Measurements from ENCODE around the gene PCID2.
A peak's percentile ranks its signal among the peaks of the same experiment; 100 is the strongest.

The PCID2 gene

GRCh38 chr13:113192902-113193301 is 15.6 kb downstream of the PCID2 start:
- DNase-seq (ENCODE audit: extremely low spot score): no peak
- CTCF ChIA-PET: no interaction called here
- TF ChIP-seq NFRKB (IDR thresholded peaks at IDR 0.05) (no peak), HDGF (IDR thresholded peaks at IDR 0.05; ENCODE audit: borderline replicate concordance) (no peak), FOXA1 (IDR thresholded peaks at IDR 0.05) (no peak), CTBP1 (IDR thresholded peaks at IDR 0.05; ENCODE audit: borderline replicate concordance) (no peak), FOXM1 (IDR thresholded peaks at IDR 0.05; ENCODE audit: borderline replicate concordance) (no peak), SP1 (IDR thresholded peaks at IDR 0.05) (no peak), BHLHE40 (IDR thresholded peaks at IDR 0.05; ENCODE audit: borderline replicate concordance) (no peak), ARNT (IDR thresholded peaks at IDR 0.05) (no peak), FOXK2 (IDR thresholded peaks at IDR 0.05) (no peak), SUZ12 (IDR thresholded peaks at IDR 0.05) (no peak), L3MBTL2 (conservative IDR thresholded peaks at IDR 0.05) (no peak), ELF4 (IDR thresholded peaks at IDR 0.05) (no peak), LEF1 (IDR thresholded peaks at IDR 0.05; ENCODE audit: borderline replicate concordance) (no peak), ZNF384 (IDR thresholded peaks at IDR 0.05) (no peak), PKNOX1 (IDR thresholded peaks at IDR 0.05) (no peak), TARDBP (IDR thresholded peaks at IDR 0.05) (no peak)
- POLR2A ChIA-PET: interaction anchor here (3.2 kb wide), 1 partner anchor 16 kb away, joined by 11 read pairs; the partner anchor contains the start of genes CUL4A and PCID2

- no peak for DNase-seq (ENCODE audit: extremely low spot score)
- ChIA-PET POLR2A (interaction anchor here (3.2 kb wide), 1 partner anchor 17 kb away, joined by 11 read pairs; the partner anchor contains the start of genes CUL4A and PCID2), CTCF (no interaction called here)
- TF ChIP-seq LEF1 (IDR thresholded peaks at IDR 0.05; ENCODE audit: borderline replicate concordance) (no peak), CTBP1 (IDR thresholded peaks at IDR 0.05; ENCODE audit: borderline replicate concordance) (no peak)
These were observed 16.2 kb downstream of the PCID2 start for GRCh38 chr13:113192279-113192678.

DNA sequence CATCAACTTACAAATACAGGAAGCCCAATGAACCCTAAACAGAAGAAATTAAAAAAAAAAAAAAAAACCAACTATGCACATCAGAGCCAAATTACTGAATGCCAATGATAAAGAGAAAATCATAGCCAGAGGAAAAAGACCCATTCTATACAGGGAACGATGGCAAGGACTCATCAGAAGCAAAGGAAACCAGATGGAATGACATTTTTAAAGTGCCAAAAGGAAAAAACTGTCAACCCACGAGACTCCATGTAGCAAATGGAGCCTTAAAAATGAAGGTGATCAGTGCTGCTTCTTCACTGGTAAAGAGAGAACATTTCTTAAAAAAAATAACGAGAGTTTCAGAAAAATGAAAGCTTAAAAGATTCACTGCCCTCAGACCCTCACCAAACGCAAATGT is 18.3 kb downstream of the PCID2 start:
- no peak for DNase-seq (ENCODE audit: extremely low spot score)
- POLR2A ChIA-PET: interaction anchor here (3.2 kb wide), 1 partner anchor 19 kb away, joined by 11 read pairs; the partner anchor contains the start of genes CUL4A and PCID2
- TF ChIP-seq ARNT (IDR thresholded peaks at IDR 0.05) (no peak), TARDBP (IDR thresholded peaks at IDR 0.05) (no peak), PKNOX1 (IDR thresholded peaks at IDR 0.05) (no peak)
- CTCF ChIA-PET: no interaction called here

- ChIA-PET CTCF (no interaction called here), POLR2A (no interaction called here)
- TF ChIP-seq FOXK2 (IDR thresholded peaks at IDR 0.05) (no peak), LEF1 (IDR thresholded peaks at IDR 0.05; ENCODE audit: borderline replicate concordance) (no peak), L3MBTL2 (conservative IDR thresholded peaks at IDR 0.05) (no peak), ARNT (IDR thresholded peaks at IDR 0.05) (no peak), PKNOX1 (IDR thresholded peaks at IDR 0.05) (no peak), FOXM1 (IDR thresholded peaks at IDR 0.05; ENCODE audit: borderline replicate concordance) (no peak), HDGF (IDR thresholded peaks at IDR 0.05; ENCODE audit: borderline replicate concordance) (no peak), TARDBP (IDR thresholded peaks at IDR 0.05) (no peak), BHLHE40 (IDR thresholded peaks at IDR 0.05; ENCODE audit: borderline replicate concordance) (no peak), SUZ12 (IDR thresholded peaks at IDR 0.05) (no peak), CTBP1 (IDR thresholded peaks at IDR 0.05; ENCODE audit: borderline replicate concordance) (no peak), ELF4 (IDR thresholded peaks at IDR 0.05) (no peak), NFRKB (IDR thresholded peaks at IDR 0.05) (no peak), SP1 (IDR thresholded peaks at IDR 0.05) (no peak)
- no peak for DNase-seq (ENCODE audit: extremely low spot score)
These were observed 20.4 kb downstream of the PCID2 start for GRCh38 chr13:113187883-113188665.

DNA sequence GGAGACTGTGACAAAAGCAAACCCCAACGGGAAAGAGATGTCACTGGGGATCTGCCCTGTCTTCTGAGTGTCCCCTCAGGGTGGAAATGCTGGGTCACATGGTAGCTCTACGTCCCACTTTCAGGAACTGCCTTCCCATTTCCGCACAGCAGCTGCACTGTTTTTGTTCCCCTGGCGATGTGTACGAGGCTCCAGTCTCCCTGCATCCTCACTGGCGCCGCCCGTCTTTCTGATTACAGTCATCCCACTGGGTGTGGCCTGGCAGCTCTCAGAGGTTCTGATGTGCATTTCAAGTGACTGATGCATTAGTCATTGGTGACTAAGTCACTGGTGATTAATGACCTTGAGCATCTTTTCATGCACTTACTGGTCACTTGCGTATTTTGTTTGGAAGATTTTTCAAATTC is 21.2 kb downstream of the PCID2 start:
- ChIA-PET POLR2A (interaction anchor here (0.8 kb wide), 1 partner anchor 21 kb away, joined by 4 read pairs; the partner anchor contains the start of gene PCID2), CTCF (no interaction called here)
- TF ChIP-seq HDGF (IDR thresholded peaks at IDR 0.05; ENCODE audit: borderline replicate concordance): no peak
- no peak for TF ChIP-seq FOXA1 (IDR thresholded peaks at IDR 0.05)
- no peak for TF ChIP-seq FOXK2 (IDR thresholded peaks at IDR 0.05)
- TF ChIP-seq NFRKB (IDR thresholded peaks at IDR 0.05): no peak
- peak; percentile 9 for DNase-seq (ENCODE audit: extremely low spot score)

GRCh38 chr13:113186061-113186900 is 22.2 kb downstream of the PCID2 start:
- TF ChIP-seq LEF1 (IDR thresholded peaks at IDR 0.05; ENCODE audit: borderline replicate concordance) (no peak), ELF4 (IDR thresholded peaks at IDR 0.05) (no peak), TARDBP (IDR thresholded peaks at IDR 0.05) (no peak), ARNT (IDR thresholded peaks at IDR 0.05) (no peak), CTBP1 (IDR thresholded peaks at IDR 0.05; ENCODE audit: borderline replicate concordance) (no peak), FOXK2 (IDR thresholded peaks at IDR 0.05) (no peak), ZNF384 (IDR thresholded peaks at IDR 0.05) (no peak), NFRKB (IDR thresholded peaks at IDR 0.05) (no peak), L3MBTL2 (conservative IDR thresholded peaks at IDR 0.05) (no peak), BHLHE40 (IDR thresholded peaks at IDR 0.05; ENCODE audit: borderline replicate concordance) (no peak), SP1 (IDR thresholded peaks at IDR 0.05) (no peak), FOXA1 (IDR thresholded peaks at IDR 0.05) (no peak), FOXM1 (IDR thresholded peaks at IDR 0.05; ENCODE audit: borderline replicate concordance) (no peak), SUZ12 (IDR thresholded peaks at IDR 0.05) (no peak), HDGF (IDR thresholded peaks at IDR 0.05; ENCODE audit: borderline replicate concordance) (no peak), PKNOX1 (IDR thresholded peaks at IDR 0.05) (no peak)
- POLR2A ChIA-PET: interaction anchor here (0.8 kb wide), 1 partner anchor 22 kb away, joined by 4 read pairs; the partner anchor contains the start of gene PCID2
- DNase-seq (ENCODE audit: extremely low spot score): no peak
- CTCF ChIA-PET: no interaction called here

Measured in HEK293T (cell line).